ENCODE measurements around the gene FBLN5.
"Not testable (repeated sequence)": the region's sequence is repeated elsewhere in the genome, so short reads cannot be mapped to it uniquely, and the experiment has no call there.

Gene FBLN5

GRCh38 chr14:91872517-91873470 lies 74.7 kb downstream of the FBLN5 start:
- no peak overlapping the region for H2AFZ ChIP-seq (ENCODE audit: low read depth, low read length)
- H4K20me1 ChIP-seq (ENCODE audit: insufficient read depth, low read length), result no peaks in the 10 kb centered on the region
- no peak for TF ChIP-seq CTCF (IDR thresholded peaks at IDR 0.05; ENCODE audit: low read depth, low read length)
- TF ChIP-seq EZH2phosphoT487 (IDR thresholded peaks at IDR 0.05; ENCODE audit: low read depth), result no peak
- H3K4me3 ChIP-seq (ENCODE audit: low read length), result peak overlapping the region; percentile 32
- no peak overlapping the region for H3K9ac ChIP-seq (ENCODE audit: low read length)
- H3K4me1 ChIP-seq (ENCODE audit: low read length), result peaks cover 36% of the 10 kb centered on the region
- H3K27me3 ChIP-seq (ENCODE audit: low read depth, low read length), result peaks cover 10% of the 10 kb centered on the region
- no peaks in the 10 kb centered on the region for H3K36me3 ChIP-seq (replicated peaks; ENCODE audit: low read depth, low read length)
- H3K4me2 ChIP-seq (ENCODE audit: low read length), result peak overlapping the region; percentile 48
- no peaks in the 10 kb centered on the region for H3K79me2 ChIP-seq (ENCODE audit: low read length)
- peaks cover 6% of the 10 kb centered on the region; the same call in 1 of the 2 replicates for H3K9me3 ChIP-seq (ENCODE audit: insufficient read depth, low read length)
- H3K27ac ChIP-seq (ENCODE audit: low read length), result no peak overlapping the region

GRCh38 chr14:91872011-91872501 lies 75.4 kb downstream of the FBLN5 start:
- no peaks in the 10 kb centered on the region for H4K20me1 ChIP-seq (ENCODE audit: insufficient read depth, low read length)
- peak overlapping the region; percentile 32 for H3K4me3 ChIP-seq (ENCODE audit: low read length)
- H3K27me3 ChIP-seq (ENCODE audit: low read depth, low read length), result peaks cover 10% of the 10 kb centered on the region
- no peak for TF ChIP-seq CTCF (IDR thresholded peaks at IDR 0.05; ENCODE audit: low read depth, low read length)
- TF ChIP-seq EZH2phosphoT487 (IDR thresholded peaks at IDR 0.05; ENCODE audit: low read depth), result no peak
- H3K4me2 ChIP-seq (ENCODE audit: low read length), result peak overlapping the region; percentile 48
- H3K79me2 ChIP-seq (ENCODE audit: low read length), result no peaks in the 10 kb centered on the region
- peaks cover 6% of the 10 kb centered on the region; the same call in 1 of the 2 replicates for H3K9me3 ChIP-seq (ENCODE audit: insufficient read depth, low read length)
- H3K36me3 ChIP-seq (replicated peaks; ENCODE audit: low read depth, low read length), result no peaks in the 10 kb centered on the region
- no peak overlapping the region for H3K27ac ChIP-seq (ENCODE audit: low read length)
- H3K9ac ChIP-seq (ENCODE audit: low read length), result no peak overlapping the region
- H2AFZ ChIP-seq (ENCODE audit: low read depth, low read length), result no peak overlapping the region
- peaks cover 29% of the 10 kb centered on the region for H3K4me1 ChIP-seq (ENCODE audit: low read length)

- H3K27ac ChIP-seq (ENCODE audit: low read length); H3K79me2 ChIP-seq (ENCODE audit: low read length); H3K9me3 ChIP-seq (ENCODE audit: insufficient read depth, low read length); H3K36me3 ChIP-seq (replicated peaks; ENCODE audit: low read depth, low read length); H2AFZ ChIP-seq (ENCODE audit: low read depth, low read length); H4K20me1 ChIP-seq (ENCODE audit: insufficient read depth, low read length); H3K9ac ChIP-seq (ENCODE audit: low read length): not testable (repeated sequence)
- Histone ChIP-seq H3K4me3 (ENCODE audit: low read length) (0 out of 2 replicates have a peak overlapping the region, but pooled peaks have one; percentile 32), H3K4me2 (ENCODE audit: low read length) (peak overlapping the region; percentile 48), H3K27me3 (ENCODE audit: low read depth, low read length) (peaks cover 10% of the 10 kb centered on the region), H3K4me1 (ENCODE audit: low read length) (peaks cover 29% of the 10 kb centered on the region)
These were observed 76.1 kb downstream of the FBLN5 start for GRCh38 chr14:91871401-91871800.

GRCh38 chr14:91870890-91871289 lies 76.6 kb downstream of the FBLN5 start:
- H3K36me3 ChIP-seq (replicated peaks; ENCODE audit: low read depth, low read length), result no peaks in the 10 kb centered on the region

More at GRCh38 chr14:91870890-91871289, 76.6 kb downstream of the FBLN5 start:
- Histone ChIP-seq H3K9ac (ENCODE audit: low read length) (no peak overlapping the region), H3K9me3 (ENCODE audit: insufficient read depth, low read length) (peaks cover 6% of the 10 kb centered on the region; the same call in 1 of the 2 replicates), H4K20me1 (ENCODE audit: insufficient read depth, low read length) (no peaks in the 10 kb centered on the region), H2AFZ (ENCODE audit: low read depth, low read length) (no peak overlapping the region), H3K27ac (ENCODE audit: low read length) (no peak overlapping the region), H3K4me2 (ENCODE audit: low read length) (no peak overlapping the region), H3K79me2 (ENCODE audit: low read length) (no peaks in the 10 kb centered on the region), H3K4me1 (ENCODE audit: low read length) (peaks cover 29% of the 10 kb centered on the region), H3K27me3 (ENCODE audit: low read depth, low read length) (peaks cover 10% of the 10 kb centered on the region), H3K4me3 (ENCODE audit: low read length) (no peak overlapping the region)
- TF ChIP-seq CTCF (IDR thresholded peaks at IDR 0.05; ENCODE audit: low read depth, low read length), result no peak
- no peak for TF ChIP-seq EZH2phosphoT487 (IDR thresholded peaks at IDR 0.05; ENCODE audit: low read depth)
